HepG2 (cell line): ENCODE measurements around the gene PDZD7. TPM values are rescaled to one million over a fixed set of nuclear protein-coding genes. Genes with fewer than 3 reads are reported as not detected.
A peak's percentile ranks its signal among the peaks of the same experiment; 100 is the strongest.

Experiments used
- CEBPZ ChIP-seq: IDR thresholded peaks from 2 replicates; pipeline ENCODE4 v1.6.1; 2012; ENCODE audit warnings: low read length, improper control_type of control experiment
- CSRNP1 ChIP-seq: sonication (generic); formaldehyde crosslinking; IDR thresholded peaks from 2 replicates; pipeline ENCODE4 v1.8.1; 2023; ENCODE audit warnings: mild to moderate bottlenecking, missing genetic modification reagents
- FOXC1 ChIP-seq: sonication (generic); formaldehyde crosslinking; IDR thresholded peaks from 2 replicates; pipeline ENCODE4 v1.8.0; 2022; ENCODE audit warnings: mild to moderate bottlenecking, missing genetic modification reagents, borderline replicate concordance
- MEIS1 ChIP-seq: sonication (generic); formaldehyde crosslinking; IDR thresholded peaks from 2 replicates; pipeline ENCODE4 v1.9.0; 2021; ENCODE audit warnings: mild to moderate bottlenecking, missing genetic modification reagents, moderate library complexity, borderline replicate concordance
- NCOA5 ChIP-seq: sonication (generic); formaldehyde crosslinking; IDR thresholded peaks from 2 replicates; pipeline ENCODE4 v1.4.0; 2020; ENCODE audit warnings: missing genetic modification reagents
- PLSCR1 ChIP-seq: sonication (generic); formaldehyde crosslinking; IDR thresholded peaks from 2 replicates; pipeline ENCODE4 v1.5.0; 2020; ENCODE audit warnings: missing genetic modification reagents, mild to moderate bottlenecking, borderline replicate concordance
- POLR2A ChIP-seq, 2 experiments: IDR thresholded peaks; 2 replicates each; pipeline ENCODE4 v1.6.1; 2011; ENCODE audit warnings: low read depth in 2 of 2, low read length in 2 of 2, mild to moderate bottlenecking in 1 of 2, moderate library complexity in 1 of 2; ENCODE audit not compliant: insufficient read depth in 1 of 2
- PTBP1 ChIP-seq: fragments of 200-400 bp; formaldehyde crosslinking; IDR thresholded peaks from 2 replicates; pipeline ENCODE4 v1.6.1; 2018; ENCODE audit warnings: low read length, low read depth; ENCODE audit not compliant: poor library complexity, severe bottlenecking
- THAP9 ChIP-seq: sonication (generic); formaldehyde crosslinking; IDR thresholded peaks from 2 replicates; pipeline ENCODE4; 2020; ENCODE audit warnings: missing genetic modification reagents, mild to moderate bottlenecking, borderline replicate concordance
- ZBTB1 ChIP-seq: sonication (generic); formaldehyde crosslinking; IDR thresholded peaks from 2 replicates; pipeline ENCODE4 v1.4.0; 2020; ENCODE audit warnings: missing genetic modification reagents, borderline replicate concordance
- ZBTB26 ChIP-seq: IDR thresholded peaks from 2 replicates; pipeline ENCODE4 v1.6.1; 2016; ENCODE audit warnings: missing compliant biosample characterization, missing genetic modification reagents, borderline replicate concordance
- ZC3H13 ChIP-seq: sonication (generic); formaldehyde crosslinking; IDR thresholded peaks from 2 replicates; pipeline ENCODE4 v1.8.1; 2023; ENCODE audit warnings: mild to moderate bottlenecking, missing genetic modification reagents, moderate library complexity
- ZC3H4 ChIP-seq: sonication (generic); formaldehyde crosslinking; IDR thresholded peaks from 2 replicates; pipeline ENCODE4 v1.4.0; 2020; ENCODE audit warnings: missing genetic modification reagents, borderline replicate concordance
- ZFP36L2 ChIP-seq: sonication (generic); formaldehyde crosslinking; IDR thresholded peaks from 2 replicates; pipeline ENCODE4 v1.4.0; 2020; ENCODE audit warnings: missing genetic modification reagents
- ZMAT3 ChIP-seq: sonication (generic); formaldehyde crosslinking; conservative IDR thresholded peaks from 2 replicates; pipeline ENCODE4 v1.7.0; 2021; ENCODE audit warnings: missing genetic modification reagents
- ZNF251 ChIP-seq: sonication (generic); formaldehyde crosslinking; IDR thresholded peaks from 2 replicates; pipeline ENCODE4 v1.9.0; 2021; ENCODE audit warnings: mild to moderate bottlenecking, missing genetic modification reagents
- polyA plus RNA-seq, 8 experiments: library from polyadenylated mRNA; depleted of rRNA in 3 of 8; stranded (reverse) in 7 of 8; unstranded in 1 of 8; fragments of >200 nt; fragmentation: Illumina TruSeq in 4 of 8; extraction: Trizol in 4 of 8; gene quantifications; 2 replicates each; pipeline versions ENCODE4 v1.2.1 to v1.2.3, GENCODE V29; 2011 to 2016; ENCODE audit warnings: low read depth in 4 of 8, missing spikeins in 1 of 8, mixed read lengths in 1 of 8; ENCODE audit not compliant: insufficient read depth in 1 of 8
- total RNA-seq, 5 experiments: library from RNA; depleted of rRNA; stranded (reverse); fragments of >200 nt; fragmentation: Illumina TruSeq; extraction: Trizol; gene quantifications; 2 replicates each; pipeline ENCODE4 v1.2.3, GENCODE V29; 2016; ENCODE audit warnings: low read depth in 1 of 5

PDZD7 gene
- total and polyA plus RNA-seq, 2 of the 13 experiments (the other 11 are each of a cell fraction or from before 2014, with no cell fraction given): 0.58 to 0.73 TPM

GRCh38 chr10:101008823-101009423 is 22.0 kb downstream of the PDZD7 start (continued):
- TF ChIP-seq ZBTB1 (CRISPR knock-in tag): no peak
- TF ChIP-seq POLR2A (IDR thresholded peaks at IDR 0.05; ENCODE audit: insufficient read depth in 1 of 2, low read depth in 2 of 2, low read length in 2 of 2): 0 out of 4 replicates have a peak, but pooled peaks of 1 of the 2 experiments have one; percentile 32
- no peak for TF ChIP-seq THAP9 (CRISPR knock-in tag)
- no peak for TF ChIP-seq CEBPZ
- TF ChIP-seq ZNF251 (CRISPR knock-in tag): no peak
- no peak for TF ChIP-seq ZC3H4 (CRISPR knock-in tag)
- TF ChIP-seq PTBP1: no peak
- no peak for TF ChIP-seq FOXC1 (CRISPR knock-in tag)
- TF ChIP-seq CSRNP1: no peak
- TF ChIP-seq NCOA5 (CRISPR knock-in tag): no peak
- no peak for TF ChIP-seq PLSCR1 (CRISPR knock-in tag)
- no peak for TF ChIP-seq MEIS1 (CRISPR knock-in tag)
- TF ChIP-seq ZC3H13: no peak
- no peak for TF ChIP-seq ZMAT3 (CRISPR knock-in tag)
- no peak for TF ChIP-seq ZFP36L2 (CRISPR knock-in tag)
- TF ChIP-seq ZBTB26 (CRISPR knock-in tag): no peak
